GM23338 (cell line): Measurements from ENCODE around the gene APOBEC3B. TPM values are rescaled to one million over a fixed set of nuclear protein-coding genes. Genes with fewer than 3 reads are reported as not detected.

Experiments
- ATAC-seq: fragments of 200-7000 bp; cut with Tn5 transposase; 3 replicates; pipeline ENCODE4 v1.9.1; 2020
- DNase-seq: peaks from one replicate; pipeline ENCODE4 v3.0.0-alpha.2; 2015; ENCODE audit warnings: low spot score
- H2AFZ ChIP-seq: fragments of 200-600 bp; sonication (generic); 2 replicates; pipeline ENCODE4 v1.8.0; 2016; ENCODE audit warnings: antibody characterized with exemption, mild to moderate bottlenecking, moderate library complexity
- H3F3A ChIP-seq: fragments of 200-600 bp; sonication (generic); replicated peaks from 2 replicates; pipeline ENCODE4 v1.8.0; 2017; ENCODE audit warnings: antibody characterized with exemption, mixed run types, low read depth
- H3K27ac ChIP-seq: fragments of 200-600 bp; sonication (generic); 2 replicates; pipeline ENCODE4 v1.6.1; 2016; ENCODE audit warnings: low read depth
- H3K27me3 ChIP-seq: fragments of 200-600 bp; sonication (generic); 2 replicates; pipeline ENCODE4 v1.8.0; 2016; ENCODE audit warnings: mild to moderate bottlenecking, mixed run types, moderate library complexity; ENCODE audit not compliant: insufficient read depth
- H3K36me3 ChIP-seq: fragments of 200-600 bp; sonication (generic); 2 replicates; pipeline ENCODE4 v1.8.0; 2016; ENCODE audit warnings: mild to moderate bottlenecking; ENCODE audit not compliant: insufficient read depth
- H3K4me1 ChIP-seq: fragments of 200-600 bp; sonication (generic); 2 replicates; pipeline ENCODE4 v1.8.0; 2016; ENCODE audit warnings: mild to moderate bottlenecking, moderate library complexity; ENCODE audit not compliant: insufficient read depth
- H3K4me2 ChIP-seq: fragments of 200-600 bp; sonication (generic); 2 replicates; pipeline ENCODE4 v1.7.1; 2017; ENCODE audit warnings: mixed run types
- H3K4me3 ChIP-seq: fragments of 200-600 bp; sonication (generic); 2 replicates; pipeline ENCODE4 v1.6.1; 2016; ENCODE audit warnings: mixed run types
- H3K79me2 ChIP-seq: fragments of 200-600 bp; sonication (generic); replicated peaks from 2 replicates; pipeline ENCODE4 v1.8.0; 2017; ENCODE audit warnings: mild to moderate bottlenecking; ENCODE audit not compliant: insufficient read depth
- H3K9me2 ChIP-seq: fragments of 200-600 bp; sonication (generic); 2 replicates; pipeline ENCODE4 v1.8.0; 2017; ENCODE audit not compliant: insufficient read depth
- H4K20me1 ChIP-seq: fragments of 200-600 bp; sonication (generic); replicated peaks from 2 replicates; pipeline ENCODE4 v1.8.0; 2017; ENCODE audit warnings: mild to moderate bottlenecking; ENCODE audit not compliant: insufficient read depth
- H3K27ac Mint-ChIP-seq: 2 replicates; pipeline ENCODE4 v1.8.0; 2020; ENCODE audit warnings: inconsistent platforms, mild to moderate bottlenecking, moderate library complexity, mixed read lengths
- H3K27me3 Mint-ChIP-seq: 3 replicates; pipeline ENCODE4 v1.8.0; 2022; ENCODE audit warnings: low read depth, mild to moderate bottlenecking, moderate library complexity, mixed read lengths, inconsistent platforms; ENCODE audit not compliant: insufficient read depth, poor library complexity
- H3K36me3 Mint-ChIP-seq: 3 replicates; pipeline ENCODE4 v1.8.0; 2021; ENCODE audit warnings: low read depth, mild to moderate bottlenecking, inconsistent platforms, moderate library complexity, mixed read lengths
- H3K4me1 Mint-ChIP-seq: 3 replicates; pipeline ENCODE4 v1.8.0; 2020; ENCODE audit warnings: mild to moderate bottlenecking, inconsistent platforms, mixed read lengths
- H3K4me3 Mint-ChIP-seq: 3 replicates; pipeline ENCODE4 v1.8.0; 2021; ENCODE audit warnings: moderate library complexity, mild to moderate bottlenecking, inconsistent platforms, mixed read lengths
- H3K9me3 Mint-ChIP-seq: 3 replicates; pipeline ENCODE4 v1.8.0; 2020; ENCODE audit warnings: moderate library complexity, mild to moderate bottlenecking, inconsistent platforms, mixed read lengths
- CREB1 ChIP-seq: fragments of 250-450 bp; sonication (Bioruptor Pico); IDR thresholded peaks from 2 replicates; pipeline ENCODE4 v1.5.0; 2020; ENCODE audit warnings: low read depth, mild to moderate bottlenecking, moderate library complexity
- ETS1 ChIP-seq: IDR thresholded peaks from 2 replicates; pipeline ENCODE4 v1.6.1; 2016; ENCODE audit warnings: antibody characterized with exemption
- EZH2 ChIP-seq: fragments of 200-600 bp; sonication (generic); IDR thresholded peaks from one replicate; pipeline ENCODE4 v1.8.0; 2017; ENCODE audit warnings: antibody characterized with exemption, mild to moderate bottlenecking, low read depth; ENCODE audit not compliant: unreplicated experiment
- EZH2phosphoT487 ChIP-seq: fragments of 200-600 bp; sonication (generic); IDR thresholded peaks from one replicate; pipeline ENCODE4 v1.8.1; 2018; ENCODE audit warnings: antibody characterized with exemption; ENCODE audit not compliant: unreplicated experiment
- JUNB ChIP-seq: IDR thresholded peaks from one replicate; pipeline ENCODE4 v1.6.1; 2016; ENCODE audit warnings: antibody characterized with exemption; ENCODE audit not compliant: unreplicated experiment
- POLR2AphosphoS5 ChIP-seq: IDR thresholded peaks from 2 replicates; pipeline ENCODE4 v1.6.1; 2016; ENCODE audit warnings: antibody characterized with exemption, low read depth
- REST ChIP-seq: IDR thresholded peaks from one replicate; pipeline ENCODE4 v1.6.1; 2018; ENCODE audit warnings: antibody characterized with exemption; ENCODE audit not compliant: unreplicated experiment
- STAT1 ChIP-seq: IDR thresholded peaks from one replicate; pipeline ENCODE4 v1.6.1; 2016; ENCODE audit warnings: antibody characterized with exemption; ENCODE audit not compliant: unreplicated experiment
- ZNF114 ChIP-seq: fragments of 250-450 bp; sonication (Bioruptor Pico); IDR thresholded peaks from 2 replicates; pipeline ENCODE4 v1.5.0; 2020; ENCODE audit warnings: mild to moderate bottlenecking, moderate library complexity
- ZNF462 ChIP-seq: fragments of 250-450 bp; sonication (Bioruptor Pico); IDR thresholded peaks from 2 replicates; pipeline ENCODE4 v1.5.0; 2020; ENCODE audit warnings: mild to moderate bottlenecking, moderate library complexity
- polyA plus RNA-seq: library from polyadenylated mRNA; unstranded; fragments of >200 nt; fragmentation: Nextera tagmentation; extraction: Ambion mirVana; gene quantifications from 2 replicates; pipeline ENCODE4 v1.2.1, GENCODE V29; 2016
- total RNA-seq: library from RNA; depleted of rRNA; stranded (reverse); fragments of >200 nt; shearing (Covaris generic); gene quantifications from 2 replicates; pipeline ENCODE4 v1.2.3, GENCODE V29; 2014

APOBEC3B gene
- total and polyA plus RNA-seq, 2 experiments from 2014 or later = 7.0 to 9.2 TPM

GRCh38 chr22:38971202-38971601 lies 10.9 kb upstream of the APOBEC3B start:
- Mint-ChIP-seq H3K27ac (no peak overlapping the region), H3K4me3 (no peak overlapping the region), H3K27me3 (peaks cover 7% of the 10 kb centered on the region), H3K4me1 (peaks cover 4% of the 10 kb centered on the region; the same call in 2 of the 3 replicates), H3K36me3 (peaks cover 15% of the 10 kb centered on the region; the same call in 2 of the 3 replicates), H3K9me3 (peaks cover 22% of the 10 kb centered on the region)
- no peak overlapping the region for H3K4me2 ChIP-seq
- no peak overlapping the region for H3K4me3 ChIP-seq
- DNase-seq (no peak), ATAC-seq (no peak)
- no peaks in the 10 kb centered on the region for H3K9me2 ChIP-seq
- peaks cover 2% of the 10 kb centered on the region; the same call in 1 of the 2 replicates for H3K36me3 ChIP-seq
- no peaks in the 10 kb centered on the region for H3F3A ChIP-seq
- no peak overlapping the region for H3K27ac ChIP-seq
- no peak for TF ChIP-seq CREB1 (CRISPR knock-in tag)
- TF ChIP-seq JUNB = no peak
- no peak for TF ChIP-seq ETS1
- no peak for TF ChIP-seq STAT1
- no peak for TF ChIP-seq ZNF114 (CRISPR knock-in tag)
- no peak for TF ChIP-seq POLR2AphosphoS5
- no peak for TF ChIP-seq EZH2
- no peak for TF ChIP-seq REST
- no peak for TF ChIP-seq EZH2phosphoT487
- no peak for TF ChIP-seq ZNF462
- H3K27me3 ChIP-seq = no peaks in the 10 kb centered on the region
- H4K20me1 ChIP-seq = no peaks in the 10 kb centered on the region
- H3K4me1 ChIP-seq = no peaks in the 10 kb centered on the region
- H2AFZ ChIP-seq = no peak overlapping the region
- no peaks in the 10 kb centered on the region for H3K79me2 ChIP-seq
